Choroid plexus epithelial cell (primary cell): Measurements from ENCODE around the gene PPP1R7.

Experiments
- DNase-seq: peaks from one replicate; pipeline ENCODE4 v3.0.0-alpha.2; 2010; ENCODE audit warnings: low read depth
- H3K4me3 ChIP-seq: 2 replicates; pipeline ENCODE4 v1.5.1; 2011; ENCODE audit warnings: low read depth, mild to moderate bottlenecking, control low read depth, low read length, moderate library complexity
- CTCF ChIP-seq: conservative IDR thresholded peaks from 2 replicates; pipeline ENCODE4 v1.5.1; 2011; ENCODE audit warnings: low read depth, mild to moderate bottlenecking, control low read depth, inconsistent platforms, low read length, moderate library complexity

Gene PPP1R7

GRCh38 chr2:241204490-241204889 is 54.2 kb downstream of the PPP1R7 start:
- TF ChIP-seq CTCF, result no peak
- DNase-seq, result no peak

GRCh38 chr2:241205086-241205485 is 54.8 kb downstream of the PPP1R7 start:
- no peak for TF ChIP-seq CTCF
- no peak for DNase-seq

More at GRCh38 chr2:241204490-241204889, 54.2 kb downstream of the PPP1R7 start:
- H3K4me3 ChIP-seq, result no peak overlapping the region

GRCh38 chr2:241207151-241207550 is 56.9 kb downstream of the PPP1R7 start:
- DNase-seq, result no peak
- H3K4me3 ChIP-seq, result no peak overlapping the region
- no peak for TF ChIP-seq CTCF

More at GRCh38 chr2:241205086-241205485, 54.8 kb downstream of the PPP1R7 start:
- H3K4me3 ChIP-seq, result no peak overlapping the region

- H3K4me3 ChIP-seq, result no peak overlapping the region
- TF ChIP-seq CTCF, result no peak
- DNase-seq, result no peak
Observed at GRCh38 chr2:241207641-241208040, 57.4 kb downstream of the PPP1R7 start.

- TF ChIP-seq CTCF, result no peak
Observed at GRCh38 chr2:241208058-241208457, 57.8 kb downstream of the PPP1R7 start.

GRCh38 chr2:241209271-241209670 is 59.0 kb downstream of the PPP1R7 start:
- no peak overlapping the region for H3K4me3 ChIP-seq
- no peak for DNase-seq
- TF ChIP-seq CTCF, result no peak

More at GRCh38 chr2:241208058-241208457, 57.8 kb downstream of the PPP1R7 start:
- H3K4me3 ChIP-seq, result no peak overlapping the region
- no peak for DNase-seq

GRCh38 chr2:241211276-241211675 is 61.0 kb downstream of the PPP1R7 start:
- no peak for TF ChIP-seq CTCF
- no peak for DNase-seq
- no peak overlapping the region for H3K4me3 ChIP-seq
